Colonic mucosa (tissue), 4 donors: ENCODE measurements around the gene TALDO1. TPM values are rescaled to one million over a fixed set of nuclear protein-coding genes. Genes with fewer than 3 reads are reported as not detected.

Source experiments
- DNase-seq: peaks from one replicate; pipeline ENCODE4 v3.0.0-alpha.2; 2020
- H3K27ac ChIP-seq: fragments of 200-600 bp; one replicate; pipeline ENCODE4 v1.8.0; 2021
- H3K27me3 ChIP-seq: fragments of 200-600 bp; one replicate; pipeline ENCODE4 v1.8.0; 2021
- H3K36me3 ChIP-seq: fragments of 200-600 bp; one replicate; pipeline ENCODE4 v1.8.0; 2021
- H3K4me1 ChIP-seq: fragments of 200-600 bp; one replicate; pipeline ENCODE4 v1.8.0; 2021; ENCODE audit warnings: mild to moderate bottlenecking
- H3K4me3 ChIP-seq: fragments of 200-600 bp; one replicate; pipeline ENCODE4 v1.8.0; 2021
- H3K9ac ChIP-seq, 2 donors: one replicate each; pipeline ENCODE4 v1.7.0; 2013; ENCODE audit warnings: control low read depth in 2 of 2, low read depth in 2 of 2, low read length in 2 of 2
- H3K9me3 ChIP-seq: fragments of 200-600 bp; one replicate; pipeline ENCODE4 v1.8.0; 2021
- intact Hi-C: fragments of 100-400 bp; cut with DNase I; formaldehyde crosslinking; loops from one replicate; pipeline ENCODE4 v1.14.1; 2022
- total RNA-seq, 2 donors: library from RNA; stranded (reverse); fragmentation: NEBNext Ultra II Directional in 1 of 2; extraction: Animal tissue kit (Norgen Biotek cat#: 25700) in 1 of 2; gene quantifications; one replicate each; pipeline ENCODE4 v1.2.1, GENCODE V29; 2021
- TF ChIP-seq, protein P1 (sequence below): fragments of 200-600 bp; IDR thresholded peaks from one replicate; pipeline ENCODE4 v1.8.0; 2022; ENCODE audit warnings: antibody characterized with exemption, mild to moderate bottlenecking
- donor health status: healthy.
- donor health status: DM: no; HTN: no; CAD: no.
- donor health status: DM: no; HTN: no; CAD: no.

The TALDO1 gene
- total RNA-seq, 2 donors from 2014 or later: 195 to 274 TPM

DNA sequence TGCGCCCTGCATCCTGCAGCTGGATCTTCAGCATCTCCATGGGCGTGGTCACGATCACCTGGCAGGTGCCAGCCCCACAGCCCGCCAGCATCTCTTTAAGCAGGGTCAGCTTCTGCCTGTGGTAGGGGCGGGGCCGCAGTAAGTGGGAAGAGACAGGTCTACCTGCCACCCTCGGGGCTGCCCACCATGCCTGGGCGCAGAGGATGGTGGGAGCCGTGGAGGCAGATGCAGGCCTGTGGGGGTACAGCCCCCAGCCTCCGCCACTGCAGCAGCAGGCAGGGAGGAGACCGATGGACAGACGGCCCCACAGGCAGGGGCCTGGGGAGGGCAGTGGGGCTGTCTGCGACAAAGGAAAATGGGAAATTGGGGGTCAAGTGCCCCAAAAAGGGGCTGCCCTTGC, 45.6 kb downstream of the TALDO1 start:
- Histone ChIP-seq H3K4me3 (no peak overlapping the region), H3K9ac (no peak overlapping the region), H3K27me3 (peaks cover 14% of the 10 kb centered on the region), H3K9me3 (no peaks in the 10 kb centered on the region), H3K4me1 (peaks cover 7% of the 10 kb centered on the region), H3K36me3 (no peaks in the 10 kb centered on the region), H3K27ac (no peak overlapping the region)
- TF ChIP-seq, protein P1, sequence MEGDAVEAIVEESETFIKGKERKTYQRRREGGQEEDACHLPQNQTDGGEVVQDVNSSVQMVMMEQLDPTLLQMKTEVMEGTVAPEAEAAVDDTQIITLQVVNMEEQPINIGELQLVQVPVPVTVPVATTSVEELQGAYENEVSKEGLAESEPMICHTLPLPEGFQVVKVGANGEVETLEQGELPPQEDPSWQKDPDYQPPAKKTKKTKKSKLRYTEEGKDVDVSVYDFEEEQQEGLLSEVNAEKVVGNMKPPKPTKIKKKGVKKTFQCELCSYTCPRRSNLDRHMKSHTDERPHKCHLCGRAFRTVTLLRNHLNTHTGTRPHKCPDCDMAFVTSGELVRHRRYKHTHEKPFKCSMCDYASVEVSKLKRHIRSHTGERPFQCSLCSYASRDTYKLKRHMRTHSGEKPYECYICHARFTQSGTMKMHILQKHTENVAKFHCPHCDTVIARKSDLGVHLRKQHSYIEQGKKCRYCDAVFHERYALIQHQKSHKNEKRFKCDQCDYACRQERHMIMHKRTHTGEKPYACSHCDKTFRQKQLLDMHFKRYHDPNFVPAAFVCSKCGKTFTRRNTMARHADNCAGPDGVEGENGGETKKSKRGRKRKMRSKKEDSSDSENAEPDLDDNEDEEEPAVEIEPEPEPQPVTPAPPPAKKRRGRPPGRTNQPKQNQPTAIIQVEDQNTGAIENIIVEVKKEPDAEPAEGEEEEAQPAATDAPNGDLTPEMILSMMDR: no peak
- intact Hi-C loops: no loop called here
- DNase-seq: no peak

DNA sequence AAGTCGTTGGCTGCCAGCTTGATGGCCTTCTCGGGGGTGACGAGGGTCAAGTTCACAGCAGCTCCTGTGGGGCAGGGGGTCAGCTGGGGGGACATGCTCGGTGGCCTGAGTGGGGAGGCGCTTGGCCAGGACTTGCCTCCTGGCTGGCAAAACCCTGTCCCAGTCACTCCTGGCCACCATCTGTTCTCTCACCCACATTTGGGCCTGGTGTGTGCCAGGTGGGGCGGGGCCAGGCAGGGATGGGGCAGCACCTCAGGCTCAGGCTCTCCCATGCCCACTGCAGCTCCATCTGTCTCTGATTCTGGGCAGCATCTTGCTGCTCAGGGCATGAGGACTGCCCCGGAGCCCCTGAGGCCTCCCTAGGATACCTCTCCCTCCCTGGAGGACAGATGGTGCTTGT, 46.3 kb downstream of the TALDO1 start:
- H3K27me3 ChIP-seq: peaks cover 14% of the 10 kb centered on the region
- intact Hi-C loops: no loop called here
- H3K4me1 ChIP-seq: peaks cover 7% of the 10 kb centered on the region
- H3K27ac ChIP-seq: no peak overlapping the region
- no peaks in the 10 kb centered on the region for H3K9me3 ChIP-seq
- no peak overlapping the region for H3K9ac ChIP-seq
- TF ChIP-seq, protein P1: no peak
- H3K36me3 ChIP-seq: no peaks in the 10 kb centered on the region
- no peak for DNase-seq
- H3K4me3 ChIP-seq: no peak overlapping the region

DNA sequence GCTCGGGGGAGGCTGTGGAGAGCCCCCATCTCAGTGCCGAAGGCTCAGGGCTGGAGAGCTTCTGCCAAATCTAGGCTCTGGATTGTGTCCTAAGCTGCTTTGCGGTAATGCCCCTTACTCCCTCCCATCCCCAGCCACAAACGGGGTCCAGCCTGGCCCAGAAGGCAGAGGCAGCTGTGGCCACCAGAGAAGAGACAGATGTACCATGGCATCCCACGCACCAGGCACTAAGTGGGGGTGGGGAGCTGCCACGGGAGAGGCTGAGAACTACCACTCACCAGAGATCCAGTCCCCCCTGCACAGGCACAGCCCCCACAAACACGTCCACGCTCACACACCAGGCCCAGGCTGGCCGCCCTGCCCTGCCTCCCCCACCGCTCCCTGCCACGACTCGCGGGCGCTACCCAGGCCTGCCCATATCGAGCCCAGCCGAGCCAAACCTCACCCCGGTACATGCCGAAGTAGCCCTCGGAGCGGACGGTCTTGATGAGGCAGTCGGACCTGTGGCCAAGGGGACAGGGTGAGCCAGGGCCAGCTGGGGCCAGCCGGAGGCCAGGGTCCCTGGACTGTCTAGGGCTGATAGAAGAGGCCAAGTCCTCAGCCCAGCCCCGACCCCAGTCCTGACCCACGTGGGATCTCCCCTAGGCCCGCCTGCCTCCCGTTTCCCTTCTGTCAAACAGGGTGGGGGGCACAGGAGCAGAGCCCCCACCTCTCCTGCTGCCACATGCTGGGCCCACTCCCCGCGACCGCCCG, 46.9 kb downstream of the TALDO1 start:
- TF ChIP-seq, protein P1: no peak
- Histone ChIP-seq H3K27ac (no peak overlapping the region), H3K4me1 (peaks cover 7% of the 10 kb centered on the region), H3K27me3 (peaks cover 9% of the 10 kb centered on the region), H3K9ac (peak overlapping the region in 1 of 2 donors; percentile 26), H3K4me3 (no peak overlapping the region), H3K9me3 (no peaks in the 10 kb centered on the region), H3K36me3 (no peaks in the 10 kb centered on the region)
- no peak for DNase-seq
- intact Hi-C loops: no loop called here

DNA sequence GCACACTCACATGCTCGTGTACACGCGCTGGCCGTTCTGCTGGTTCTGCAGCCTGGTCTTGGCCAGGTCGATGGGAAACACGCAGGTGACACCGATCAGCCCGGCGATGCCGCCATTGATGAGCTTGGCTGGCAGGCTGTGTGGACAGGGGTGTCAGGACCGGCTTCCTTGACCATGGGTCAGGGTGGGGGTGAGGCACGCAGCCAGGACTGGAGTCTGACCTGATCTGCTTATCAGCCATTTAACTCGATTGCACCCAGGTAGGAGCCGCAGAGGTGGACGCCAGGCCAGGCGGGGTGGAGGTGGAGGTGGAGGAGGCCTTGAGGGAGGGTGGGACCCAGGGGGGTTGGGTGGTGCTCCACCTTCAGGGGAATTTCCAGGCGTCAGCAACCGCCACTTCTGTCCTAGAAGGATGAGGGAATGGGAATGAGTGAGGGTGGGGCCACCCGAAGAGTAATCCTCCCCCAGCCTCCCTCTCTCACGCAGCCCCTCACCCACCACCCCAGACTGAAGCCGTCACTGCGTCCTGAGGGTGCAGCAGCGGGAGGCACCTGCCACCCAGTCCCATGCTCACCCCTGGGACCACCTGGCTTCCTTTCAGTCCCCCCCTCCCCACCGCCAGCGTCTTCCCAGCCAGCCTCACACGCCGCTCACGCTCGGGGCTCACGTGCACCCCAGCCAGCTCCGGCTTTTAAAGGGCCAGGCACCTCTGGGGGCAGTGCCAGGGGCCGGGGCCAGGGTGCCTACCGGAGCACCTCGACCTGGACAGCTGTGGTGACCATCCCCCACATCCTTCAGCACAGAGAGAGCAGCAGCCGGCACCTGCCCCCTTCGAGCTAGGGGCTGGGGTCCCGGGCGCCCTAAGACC, 47.7 kb downstream of the TALDO1 start:
- Histone ChIP-seq H3K36me3 (no peaks in the 10 kb centered on the region), H3K9ac (peak overlapping the region; percentile 43 to 85), H3K9me3 (no peaks in the 10 kb centered on the region), H3K27me3 (peaks cover under 1% of the 10 kb centered on the region), H3K4me1 (peaks cover 7% of the 10 kb centered on the region), H3K27ac (peak overlapping the region; percentile 80), H3K4me3 (peak overlapping the region; percentile 92)
- intact Hi-C loops: no loop called here
- DNase-seq: peak; percentile 66
- TF ChIP-seq, protein P1: no peak

DNA sequence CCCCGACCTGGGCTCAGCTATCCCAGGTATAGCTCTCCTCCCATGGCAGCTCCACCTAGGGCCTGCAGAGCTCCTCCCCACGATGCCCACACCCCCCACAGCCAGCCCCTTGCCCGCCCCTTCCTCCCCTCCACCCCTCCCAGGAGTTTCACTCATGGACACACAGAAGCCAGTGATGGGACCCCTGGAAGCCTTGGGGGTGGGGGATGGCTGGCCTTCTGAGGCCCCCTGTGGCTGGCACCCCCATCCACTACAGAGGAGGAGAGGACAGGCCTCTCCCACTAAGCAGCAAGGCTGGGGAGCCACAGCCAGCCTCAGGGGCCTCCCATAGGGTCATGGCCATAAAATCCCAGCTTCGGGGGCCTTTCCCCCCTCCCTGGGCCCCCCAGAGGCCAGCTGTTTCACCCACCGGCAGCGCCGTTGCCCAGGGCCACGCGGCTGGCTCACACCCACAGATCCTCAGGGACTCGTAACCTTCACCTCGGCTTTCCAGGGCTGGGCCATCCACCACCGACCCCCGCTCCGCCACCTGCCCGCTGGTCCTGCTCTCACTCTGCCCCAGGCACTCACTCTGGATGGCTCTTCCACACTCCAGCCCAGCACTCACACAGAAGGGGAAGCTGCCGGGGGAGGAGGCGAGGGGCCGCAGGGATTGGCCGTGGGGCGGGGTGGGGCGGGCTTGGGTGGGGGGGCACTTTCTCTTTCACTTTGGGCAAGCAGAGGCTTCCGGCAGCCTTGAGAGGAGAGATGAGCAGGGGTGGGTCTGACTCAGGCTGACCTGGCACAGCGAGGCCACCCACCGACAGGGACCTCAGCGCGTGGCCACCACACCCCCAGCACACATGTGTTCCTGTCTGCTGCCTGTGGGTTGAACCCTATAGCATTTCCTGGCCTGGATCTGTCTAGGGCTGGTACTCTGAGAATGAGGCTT, 48.6 kb downstream of the TALDO1 start:
- Histone ChIP-seq H3K27me3 (no peaks in the 10 kb centered on the region), H3K27ac (peak overlapping the region; percentile 80), H3K9me3 (no peaks in the 10 kb centered on the region), H3K4me3 (peak overlapping the region; percentile 92), H3K36me3 (no peaks in the 10 kb centered on the region), H3K9ac (peak overlapping the region; percentile 85 to 86), H3K4me1 (peaks cover 7% of the 10 kb centered on the region)
- intact Hi-C loops: no loop called here
- TF ChIP-seq, protein P1: no peak
- DNase-seq: peak; percentile 78
